Thyroid gland (tissue), 4 donors: ENCODE results near the gene GGNBP2.

Experiments
- POLR2A ChIP-seq, 2 donors: fragments of 450-650 bp; IDR thresholded peaks; one replicate each; pipeline ENCODE4 v1.6.1; 2017; ENCODE audit warnings: antibody characterized with exemption in 2 of 2, mild to moderate bottlenecking in 2 of 2, moderate library complexity in 1 of 2
- TF ChIP-seq, protein P1 (sequence below), 6 experiments: fragments of 200-600 bp in 3 of 6; fragments of 450-650 bp in 3 of 6; sonication (generic) in 3 of 6; IDR thresholded peaks; one replicate each; pipeline ENCODE4 v1.5.1; 2016 to 2019; ENCODE audit warnings: antibody characterized with exemption in 6 of 6, mild to moderate bottlenecking in 2 of 6, inconsistent platforms in 1 of 6, moderate library complexity in 1 of 6

DNA sequence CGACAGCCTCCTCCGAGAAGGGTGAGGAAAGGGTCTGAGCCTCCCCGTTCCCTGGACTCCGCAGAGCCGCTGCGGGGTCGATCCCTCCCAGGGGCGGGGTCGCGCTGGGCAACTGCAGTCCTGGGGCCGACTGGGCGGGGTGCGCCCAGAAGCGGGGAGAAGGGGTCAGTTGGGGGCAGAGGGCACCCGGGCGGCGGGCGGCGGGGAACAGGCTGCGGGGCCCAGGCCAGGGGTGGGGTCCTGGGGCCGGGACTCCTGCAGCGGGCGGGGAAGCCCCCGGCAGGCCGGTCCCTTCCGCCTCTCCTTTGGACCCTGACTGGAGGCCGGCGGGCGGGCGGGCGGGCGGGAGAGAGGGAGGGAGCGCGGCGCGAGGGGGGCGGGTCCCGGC is 352 bp downstream of the GGNBP2 start:
- TF ChIP-seq, protein P1, sequence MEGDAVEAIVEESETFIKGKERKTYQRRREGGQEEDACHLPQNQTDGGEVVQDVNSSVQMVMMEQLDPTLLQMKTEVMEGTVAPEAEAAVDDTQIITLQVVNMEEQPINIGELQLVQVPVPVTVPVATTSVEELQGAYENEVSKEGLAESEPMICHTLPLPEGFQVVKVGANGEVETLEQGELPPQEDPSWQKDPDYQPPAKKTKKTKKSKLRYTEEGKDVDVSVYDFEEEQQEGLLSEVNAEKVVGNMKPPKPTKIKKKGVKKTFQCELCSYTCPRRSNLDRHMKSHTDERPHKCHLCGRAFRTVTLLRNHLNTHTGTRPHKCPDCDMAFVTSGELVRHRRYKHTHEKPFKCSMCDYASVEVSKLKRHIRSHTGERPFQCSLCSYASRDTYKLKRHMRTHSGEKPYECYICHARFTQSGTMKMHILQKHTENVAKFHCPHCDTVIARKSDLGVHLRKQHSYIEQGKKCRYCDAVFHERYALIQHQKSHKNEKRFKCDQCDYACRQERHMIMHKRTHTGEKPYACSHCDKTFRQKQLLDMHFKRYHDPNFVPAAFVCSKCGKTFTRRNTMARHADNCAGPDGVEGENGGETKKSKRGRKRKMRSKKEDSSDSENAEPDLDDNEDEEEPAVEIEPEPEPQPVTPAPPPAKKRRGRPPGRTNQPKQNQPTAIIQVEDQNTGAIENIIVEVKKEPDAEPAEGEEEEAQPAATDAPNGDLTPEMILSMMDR (IDR thresholded peaks at IDR 0.05), result no peak
- no peak for TF ChIP-seq POLR2A (IDR thresholded peaks at IDR 0.05)
